H1 (cell line): ENCODE results near the gene SLC7A6OS. TPM values are rescaled to one million over a fixed set of nuclear protein-coding genes. Genes with fewer than 3 reads are reported as not detected.

Experiments used
- CBX5 ChIP-seq: fragments of 300-800, 300-1000 bp; sonication (generic); IDR thresholded peaks from 2 replicates; pipeline ENCODE4 v1.7.1; 2016; ENCODE audit warnings: antibody characterized with exemption, low read length, low read depth
- CREB1 ChIP-seq: IDR thresholded peaks from 2 replicates; pipeline ENCODE4 v1.6.1; 2012; ENCODE audit warnings: inconsistent platforms
- E2F6 ChIP-seq: IDR thresholded peaks from 2 replicates; pipeline ENCODE4 v1.6.1; 2012; ENCODE audit warnings: inconsistent platforms
- HDAC2 ChIP-seq, 2 experiments: fragments of 300-600 bp in 1 of 2; sonication (generic) in 1 of 2; IDR thresholded peaks; 2 replicates each; pipeline ENCODE4 v1.6.1; 2011 to 2012; ENCODE audit warnings: low read depth in 2 of 2, low read length in 2 of 2, mild to moderate bottlenecking in 2 of 2, moderate library complexity in 2 of 2, borderline replicate concordance in 1 of 2, inconsistent platforms in 1 of 2
- polyA plus RNA-seq, 7 experiments: library from polyadenylated mRNA; depleted of rRNA in 3 of 7; stranded (reverse) in 5 of 7; unstranded in 2 of 7; fragments of >200 nt in 5 of 7; fragments of 200-250 nt in 2 of 7; gene quantifications; 1 replicate in 5 of 7; 2 replicates in 1 of 7; 4 replicates in 1 of 7; pipeline versions ENCODE4 v1.2.1 to v1.2.3, GENCODE V29; 2011 to 2013; ENCODE audit warnings: missing spikeins in 2 of 7, mixed read lengths in 2 of 7
- total RNA-seq: library from RNA; stranded (reverse); fragmentation: NEBNext Ultra II Directional; extraction: Animal tissue kit (Norgen Biotek cat#: 25700); gene quantifications from 2 replicates; pipeline ENCODE4 v1.2.1, GENCODE V29; 2021
- TF ChIP-seq, protein P1 (sequence below): fragments of 300-600 bp; sonication (generic); IDR thresholded peaks from 2 replicates; pipeline ENCODE4 v1.7.1; 2012; ENCODE audit warnings: low read length, moderate library complexity, mild to moderate bottlenecking, inconsistent platforms; ENCODE audit not compliant: insufficient replicate concordance

The SLC7A6OS gene
- total and polyA plus RNA-seq, 2 of the 8 experiments (the other 6 are each of a cell fraction or from before 2014, with no cell fraction given): 7.3 to 21.3 TPM

GRCh38 chr16:68296291-68296690 is 14.5 kb downstream of the SLC7A6OS start (continued):
- TF ChIP-seq, protein P1, sequence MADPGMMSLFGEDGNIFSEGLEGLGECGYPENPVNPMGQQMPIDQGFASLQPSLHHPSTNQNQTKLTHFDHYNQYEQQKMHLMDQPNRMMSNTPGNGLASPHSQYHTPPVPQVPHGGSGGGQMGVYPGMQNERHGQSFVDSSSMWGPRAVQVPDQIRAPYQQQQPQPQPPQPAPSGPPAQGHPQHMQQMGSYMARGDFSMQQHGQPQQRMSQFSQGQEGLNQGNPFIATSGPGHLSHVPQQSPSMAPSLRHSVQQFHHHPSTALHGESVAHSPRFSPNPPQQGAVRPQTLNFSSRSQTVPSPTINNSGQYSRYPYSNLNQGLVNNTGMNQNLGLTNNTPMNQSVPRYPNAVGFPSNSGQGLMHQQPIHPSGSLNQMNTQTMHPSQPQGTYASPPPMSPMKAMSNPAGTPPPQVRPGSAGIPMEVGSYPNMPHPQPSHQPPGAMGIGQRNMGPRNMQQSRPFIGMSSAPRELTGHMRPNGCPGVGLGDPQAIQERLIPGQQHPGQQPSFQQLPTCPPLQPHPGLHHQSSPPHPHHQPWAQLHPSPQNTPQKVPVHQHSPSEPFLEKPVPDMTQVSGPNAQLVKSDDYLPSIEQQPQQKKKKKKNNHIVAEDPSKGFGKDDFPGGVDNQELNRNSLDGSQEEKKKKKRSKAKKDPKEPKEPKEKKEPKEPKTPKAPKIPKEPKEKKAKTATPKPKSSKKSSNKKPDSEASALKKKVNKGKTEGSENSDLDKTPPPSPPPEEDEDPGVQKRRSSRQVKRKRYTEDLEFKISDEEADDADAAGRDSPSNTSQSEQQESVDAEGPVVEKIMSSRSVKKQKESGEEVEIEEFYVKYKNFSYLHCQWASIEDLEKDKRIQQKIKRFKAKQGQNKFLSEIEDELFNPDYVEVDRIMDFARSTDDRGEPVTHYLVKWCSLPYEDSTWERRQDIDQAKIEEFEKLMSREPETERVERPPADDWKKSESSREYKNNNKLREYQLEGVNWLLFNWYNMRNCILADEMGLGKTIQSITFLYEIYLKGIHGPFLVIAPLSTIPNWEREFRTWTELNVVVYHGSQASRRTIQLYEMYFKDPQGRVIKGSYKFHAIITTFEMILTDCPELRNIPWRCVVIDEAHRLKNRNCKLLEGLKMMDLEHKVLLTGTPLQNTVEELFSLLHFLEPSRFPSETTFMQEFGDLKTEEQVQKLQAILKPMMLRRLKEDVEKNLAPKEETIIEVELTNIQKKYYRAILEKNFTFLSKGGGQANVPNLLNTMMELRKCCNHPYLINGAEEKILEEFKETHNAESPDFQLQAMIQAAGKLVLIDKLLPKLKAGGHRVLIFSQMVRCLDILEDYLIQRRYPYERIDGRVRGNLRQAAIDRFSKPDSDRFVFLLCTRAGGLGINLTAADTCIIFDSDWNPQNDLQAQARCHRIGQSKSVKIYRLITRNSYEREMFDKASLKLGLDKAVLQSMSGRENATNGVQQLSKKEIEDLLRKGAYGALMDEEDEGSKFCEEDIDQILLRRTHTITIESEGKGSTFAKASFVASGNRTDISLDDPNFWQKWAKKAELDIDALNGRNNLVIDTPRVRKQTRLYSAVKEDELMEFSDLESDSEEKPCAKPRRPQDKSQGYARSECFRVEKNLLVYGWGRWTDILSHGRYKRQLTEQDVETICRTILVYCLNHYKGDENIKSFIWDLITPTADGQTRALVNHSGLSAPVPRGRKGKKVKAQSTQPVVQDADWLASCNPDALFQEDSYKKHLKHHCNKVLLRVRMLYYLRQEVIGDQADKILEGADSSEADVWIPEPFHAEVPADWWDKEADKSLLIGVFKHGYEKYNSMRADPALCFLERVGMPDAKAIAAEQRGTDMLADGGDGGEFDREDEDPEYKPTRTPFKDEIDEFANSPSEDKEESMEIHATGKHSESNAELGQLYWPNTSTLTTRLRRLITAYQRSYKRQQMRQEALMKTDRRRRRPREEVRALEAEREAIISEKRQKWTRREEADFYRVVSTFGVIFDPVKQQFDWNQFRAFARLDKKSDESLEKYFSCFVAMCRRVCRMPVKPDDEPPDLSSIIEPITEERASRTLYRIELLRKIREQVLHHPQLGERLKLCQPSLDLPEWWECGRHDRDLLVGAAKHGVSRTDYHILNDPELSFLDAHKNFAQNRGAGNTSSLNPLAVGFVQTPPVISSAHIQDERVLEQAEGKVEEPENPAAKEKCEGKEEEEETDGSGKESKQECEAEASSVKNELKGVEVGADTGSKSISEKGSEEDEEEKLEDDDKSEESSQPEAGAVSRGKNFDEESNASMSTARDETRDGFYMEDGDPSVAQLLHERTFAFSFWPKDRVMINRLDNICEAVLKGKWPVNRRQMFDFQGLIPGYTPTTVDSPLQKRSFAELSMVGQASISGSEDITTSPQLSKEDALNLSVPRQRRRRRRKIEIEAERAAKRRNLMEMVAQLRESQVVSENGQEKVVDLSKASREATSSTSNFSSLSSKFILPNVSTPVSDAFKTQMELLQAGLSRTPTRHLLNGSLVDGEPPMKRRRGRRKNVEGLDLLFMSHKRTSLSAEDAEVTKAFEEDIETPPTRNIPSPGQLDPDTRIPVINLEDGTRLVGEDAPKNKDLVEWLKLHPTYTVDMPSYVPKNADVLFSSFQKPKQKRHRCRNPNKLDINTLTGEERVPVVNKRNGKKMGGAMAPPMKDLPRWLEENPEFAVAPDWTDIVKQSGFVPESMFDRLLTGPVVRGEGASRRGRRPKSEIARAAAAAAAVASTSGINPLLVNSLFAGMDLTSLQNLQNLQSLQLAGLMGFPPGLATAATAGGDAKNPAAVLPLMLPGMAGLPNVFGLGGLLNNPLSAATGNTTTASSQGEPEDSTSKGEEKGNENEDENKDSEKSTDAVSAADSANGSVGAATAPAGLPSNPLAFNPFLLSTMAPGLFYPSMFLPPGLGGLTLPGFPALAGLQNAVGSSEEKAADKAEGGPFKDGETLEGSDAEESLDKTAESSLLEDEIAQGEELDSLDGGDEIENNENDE: no peak
- no peak for TF ChIP-seq CBX5
- TF ChIP-seq CREB1: no peak
- TF ChIP-seq HDAC2 (IDR thresholded peaks at IDR 0.05; ENCODE audit: borderline replicate concordance in 1 of 2, low read depth in 2 of 2, low read length in 2 of 2): no peak
- no peak for TF ChIP-seq E2F6
